Transverse colon (tissue), 4 donors: Measurements from ENCODE around the gene CNOT4.

Experiments used
- CTCF ChIP-seq, 5 experiments: fragments of 200-600 bp in 3 of 5; fragments of 450-650 bp in 2 of 5; sonication (generic) in 3 of 5; IDR thresholded peaks; 1 replicate in 2 of 5; 2 replicates in 3 of 5; pipeline ENCODE4 v1.5.1; 2016 to 2017; ENCODE audit warnings: antibody characterized with exemption in 5 of 5, inconsistent platforms in 3 of 5, mild to moderate bottlenecking in 2 of 5, moderate library complexity in 1 of 5
- EP300 ChIP-seq: sonication (generic); formaldehyde crosslinking; IDR thresholded peaks from one replicate; pipeline ENCODE4 v1.6.1; 2017; ENCODE audit warnings: antibody characterized with exemption, low read depth
- POLR2A ChIP-seq: fragments of 450-650 bp; IDR thresholded peaks from one replicate; pipeline ENCODE4 v1.6.1; 2016; ENCODE audit warnings: antibody characterized with exemption, mild to moderate bottlenecking, moderate library complexity
- POLR2AphosphoS5 ChIP-seq, 3 donors: sonication (generic); formaldehyde crosslinking; IDR thresholded peaks; one replicate each; pipeline ENCODE4 v1.6.1; 2016; ENCODE audit warnings: antibody characterized with exemption in 3 of 3

- no peak for TF ChIP-seq CTCF (IDR thresholded peaks at IDR 0.05)
- peak; percentile 80 to 89 (median 86) for TF ChIP-seq POLR2AphosphoS5 (IDR thresholded peaks at IDR 0.05)
- peak; percentile 71 for TF ChIP-seq POLR2A
- no peak for TF ChIP-seq EP300
Observed at GRCh38 chr7:135509839-135510591, at the start of gene CNOT4.
